IgD-negative memory B cell (primary cell): ENCODE results near the gene OSBPL6. TPM values are rescaled to one million over a fixed set of nuclear protein-coding genes. Genes with fewer than 3 reads are reported as not detected.
"Not testable (repeated sequence)": the region's sequence is repeated elsewhere in the genome, so short reads cannot be mapped to it uniquely, and the experiment has no call there.

Experiments used
- H3K27ac Mint-ChIP-seq, 3 donors: one replicate each; pipeline ENCODE4 v1.8.0; 2020 to 2022; ENCODE audit warnings: mild to moderate bottlenecking in 3 of 3, mixed read lengths in 3 of 3, moderate library complexity in 1 of 3
- H3K27me3 Mint-ChIP-seq: one replicate; pipeline ENCODE4 v1.8.0; 2021; ENCODE audit warnings: mixed read lengths
- H3K36me3 Mint-ChIP-seq: one replicate; pipeline ENCODE4 v1.8.0; 2020; ENCODE audit warnings: mild to moderate bottlenecking, mixed read lengths
- H3K4me1 Mint-ChIP-seq, 3 donors: one replicate each; pipeline ENCODE4 v1.8.0; 2020 to 2022; ENCODE audit warnings: mixed read lengths in 3 of 3, mild to moderate bottlenecking in 1 of 3
- H3K4me3 Mint-ChIP-seq, 4 donors: one replicate each; pipeline ENCODE4 v1.8.0; 2020 to 2022; ENCODE audit warnings: mild to moderate bottlenecking in 4 of 4, mixed read lengths in 4 of 4, moderate library complexity in 3 of 4
- H3K9me3 Mint-ChIP-seq, 3 donors: one replicate each; pipeline ENCODE4 v1.8.0; 2020 to 2021; ENCODE audit warnings: mixed read lengths in 3 of 3, mild to moderate bottlenecking in 1 of 3
- polyA plus RNA-seq: library from polyadenylated mRNA; unstranded; fragments of 300-500 nt; fragmentation: Illumina TruSeq; gene quantifications from one replicate; pipeline ENCODE4 v1.2.3, GENCODE V29; 2021

The OSBPL6 gene
- polyA plus RNA-seq, 1 donor from 2014 or later, result not detected

GRCh38 chr2:178188466-178188865, 5.8 kb upstream of the OSBPL6 start:
- Mint-ChIP-seq H3K4me1 (peaks cover 2 to 9% (median 4%) of the 10 kb centered on the region in 3 donors), H3K9me3 (peaks cover 0 to 2% (median 0%) of the 10 kb centered on the region in 3 donors), H3K4me3 (no peak overlapping the region), H3K36me3 (no peaks in the 10 kb centered on the region), H3K27me3 (peaks cover 12% of the 10 kb centered on the region), H3K27ac (no peak overlapping the region)

- peaks cover 5 to 12% (median 8%) of the 10 kb centered on the region in 3 donors for H3K4me1 Mint-ChIP-seq
Measured at GRCh38 chr2:178191004-178191508, 3.3 kb upstream of the OSBPL6 start.

GRCh38 chr2:178191511-178191910, 2.8 kb upstream of the OSBPL6 start:
- H3K36me3 Mint-ChIP-seq, result no peaks in the 10 kb centered on the region
- H3K27ac Mint-ChIP-seq, result peak overlapping the region in 1 of 3 donors; percentile 10
- peaks cover 15% of the 10 kb centered on the region for H3K27me3 Mint-ChIP-seq
- peak overlapping the region in 2 of 4 donors; percentile 11 to 71 for H3K4me3 Mint-ChIP-seq
- peaks cover 5 to 12% (median 8%) of the 10 kb centered on the region in 3 donors for H3K4me1 Mint-ChIP-seq
- peaks cover 0 to 2% (median 0%) of the 10 kb centered on the region in 3 donors for H3K9me3 Mint-ChIP-seq

More at GRCh38 chr2:178191004-178191508, 3.3 kb upstream of the OSBPL6 start:
- H3K9me3 Mint-ChIP-seq, result peaks cover 0 to 2% (median 0%) of the 10 kb centered on the region in 3 donors
- no peaks in the 10 kb centered on the region for H3K36me3 Mint-ChIP-seq
- H3K4me3 Mint-ChIP-seq, result peak overlapping the region in 3 of 4 donors; percentile 11 to 71 (median 21)
- peak overlapping the region in 1 of 3 donors; percentile 59 for H3K27ac Mint-ChIP-seq
- peaks cover 15% of the 10 kb centered on the region for H3K27me3 Mint-ChIP-seq

- Mint-ChIP-seq H3K36me3 (no peaks in the 10 kb centered on the region), H3K9me3 (no peaks in the 10 kb centered on the region), H3K4me3 (peak overlapping the region; percentile 59 to 90 (median 81)), H3K27ac (peak overlapping the region in 1 of 3 donors; percentile 25), H3K27me3 (peaks cover 23% of the 10 kb centered on the region), H3K4me1 (peaks cover 5 to 12% (median 8%) of the 10 kb centered on the region in 3 donors)
Measured at GRCh38 chr2:178193496-178193822, 853 bp upstream of the OSBPL6 start.

GRCh38 chr2:178194600-178195389, 483 bp downstream of the OSBPL6 start:
- Mint-ChIP-seq H3K27ac (no peak overlapping the region), H3K4me3 (peak overlapping the region; percentile 80 to 87 (median 84)), H3K4me1 (peaks cover 5 to 12% (median 8%) of the 10 kb centered on the region in 3 donors), H3K36me3 (no peaks in the 10 kb centered on the region), H3K27me3 (peaks cover 30% of the 10 kb centered on the region), H3K9me3 (no peaks in the 10 kb centered on the region)

GRCh38 chr2:178195390-178196166, 1.3 kb downstream of the OSBPL6 start:
- H3K4me3 Mint-ChIP-seq, result peak overlapping the region; percentile 80 to 87 (median 84)
- peaks cover 5 to 12% (median 8%) of the 10 kb centered on the region in 3 donors for H3K4me1 Mint-ChIP-seq
- H3K9me3 Mint-ChIP-seq, result no peaks in the 10 kb centered on the region
- peaks cover 31% of the 10 kb centered on the region for H3K27me3 Mint-ChIP-seq
- peak overlapping the region in 1 of 3 donors; percentile 46 for H3K27ac Mint-ChIP-seq
- no peaks in the 10 kb centered on the region for H3K36me3 Mint-ChIP-seq

- Mint-ChIP-seq H3K27me3 (peaks cover 29% of the 10 kb centered on the region), H3K4me3 (no peak overlapping the region), H3K36me3 (no peaks in the 10 kb centered on the region), H3K27ac (peak overlapping the region in 1 of 3 donors; percentile 10), H3K9me3 (no peaks in the 10 kb centered on the region), H3K4me1 (peaks cover 3 to 8% (median 3%) of the 10 kb centered on the region in 3 donors)
Measured at GRCh38 chr2:178197791-178198190, 3.5 kb downstream of the OSBPL6 start.

GRCh38 chr2:178198441-178198840, 4.1 kb downstream of the OSBPL6 start:
- not testable (repeated sequence) for H3K9me3 Mint-ChIP-seq
- H3K27me3 Mint-ChIP-seq, result peaks cover 31% of the 10 kb centered on the region

GRCh38 chr2:178199334-178199733, 5.0 kb downstream of the OSBPL6 start:
- no peaks in the 10 kb centered on the region for H3K9me3 Mint-ChIP-seq
- H3K4me3 Mint-ChIP-seq, result no peak overlapping the region
- H3K27me3 Mint-ChIP-seq, result peaks cover 32% of the 10 kb centered on the region

More at GRCh38 chr2:178198441-178198840, 4.1 kb downstream of the OSBPL6 start:
- H3K27ac Mint-ChIP-seq, H3K4me3 Mint-ChIP-seq, H3K4me1 Mint-ChIP-seq, H3K36me3 Mint-ChIP-seq: not testable (repeated sequence)

GRCh38 chr2:178200331-178200730, 6.0 kb downstream of the OSBPL6 start:
- peaks cover 1 to 3% (median 2%) of the 10 kb centered on the region in 3 donors for H3K4me1 Mint-ChIP-seq
- no peaks in the 10 kb centered on the region for H3K9me3 Mint-ChIP-seq
- H3K36me3 Mint-ChIP-seq, result no peaks in the 10 kb centered on the region
- no peak overlapping the region for H3K4me3 Mint-ChIP-seq
- H3K27ac Mint-ChIP-seq, result no peak overlapping the region
- peaks cover 30% of the 10 kb centered on the region for H3K27me3 Mint-ChIP-seq

More at GRCh38 chr2:178199334-178199733, 5.0 kb downstream of the OSBPL6 start:
- Mint-ChIP-seq H3K27ac (no peak overlapping the region), H3K4me1 (peaks cover 3 to 4% (median 3%) of the 10 kb centered on the region in 3 donors), H3K36me3 (no peaks in the 10 kb centered on the region)

GRCh38 chr2:178202927-178203326, 8.6 kb downstream of the OSBPL6 start:
- no peaks in the 10 kb centered on the region for H3K36me3 Mint-ChIP-seq
- no peak overlapping the region for H3K4me3 Mint-ChIP-seq
- peaks cover 16% of the 10 kb centered on the region for H3K27me3 Mint-ChIP-seq
- no peaks in the 10 kb centered on the region for H3K4me1 Mint-ChIP-seq
- no peaks in the 10 kb centered on the region for H3K9me3 Mint-ChIP-seq
- H3K27ac Mint-ChIP-seq, result no peak overlapping the region

- peaks cover 7% of the 10 kb centered on the region for H3K27me3 Mint-ChIP-seq
- H3K36me3 Mint-ChIP-seq, result no peaks in the 10 kb centered on the region
Measured at GRCh38 chr2:178204977-178205376, 10.7 kb downstream of the OSBPL6 start.

GRCh38 chr2:178205853-178206521, 11.7 kb downstream of the OSBPL6 start:
- peaks cover 6% of the 10 kb centered on the region for H3K27me3 Mint-ChIP-seq
- H3K9me3 Mint-ChIP-seq, result no peaks in the 10 kb centered on the region
- H3K27ac Mint-ChIP-seq, result no peak overlapping the region
- H3K36me3 Mint-ChIP-seq, result no peaks in the 10 kb centered on the region
- no peak overlapping the region for H3K4me3 Mint-ChIP-seq
- no peaks in the 10 kb centered on the region for H3K4me1 Mint-ChIP-seq

More at GRCh38 chr2:178204977-178205376, 10.7 kb downstream of the OSBPL6 start:
- Mint-ChIP-seq H3K27ac (no peak overlapping the region), H3K4me1 (no peaks in the 10 kb centered on the region), H3K9me3 (no peaks in the 10 kb centered on the region), H3K4me3 (no peak overlapping the region)

- Mint-ChIP-seq H3K36me3 (no peaks in the 10 kb centered on the region), H3K27ac (no peak overlapping the region), H3K9me3 (no peaks in the 10 kb centered on the region), H3K27me3 (peaks cover 10% of the 10 kb centered on the region), H3K4me1 (no peaks in the 10 kb centered on the region), H3K4me3 (no peak overlapping the region)
Measured at GRCh38 chr2:178208336-178208735, 14.0 kb downstream of the OSBPL6 start.
